ENCODE measurements around the gene PCDHB6. TPM values are rescaled to one million over a fixed set of nuclear protein-coding genes. Genes with fewer than 3 reads are reported as not detected.
"Not testable (repeated sequence)": the region's sequence is repeated elsewhere in the genome, so short reads cannot be mapped to it uniquely, and the experiment has no call there.

Gene PCDHB6
- total and polyA plus RNA-seq, 12 donors: 0.23 to 1.1 (median 0.74) TPM

DNA sequence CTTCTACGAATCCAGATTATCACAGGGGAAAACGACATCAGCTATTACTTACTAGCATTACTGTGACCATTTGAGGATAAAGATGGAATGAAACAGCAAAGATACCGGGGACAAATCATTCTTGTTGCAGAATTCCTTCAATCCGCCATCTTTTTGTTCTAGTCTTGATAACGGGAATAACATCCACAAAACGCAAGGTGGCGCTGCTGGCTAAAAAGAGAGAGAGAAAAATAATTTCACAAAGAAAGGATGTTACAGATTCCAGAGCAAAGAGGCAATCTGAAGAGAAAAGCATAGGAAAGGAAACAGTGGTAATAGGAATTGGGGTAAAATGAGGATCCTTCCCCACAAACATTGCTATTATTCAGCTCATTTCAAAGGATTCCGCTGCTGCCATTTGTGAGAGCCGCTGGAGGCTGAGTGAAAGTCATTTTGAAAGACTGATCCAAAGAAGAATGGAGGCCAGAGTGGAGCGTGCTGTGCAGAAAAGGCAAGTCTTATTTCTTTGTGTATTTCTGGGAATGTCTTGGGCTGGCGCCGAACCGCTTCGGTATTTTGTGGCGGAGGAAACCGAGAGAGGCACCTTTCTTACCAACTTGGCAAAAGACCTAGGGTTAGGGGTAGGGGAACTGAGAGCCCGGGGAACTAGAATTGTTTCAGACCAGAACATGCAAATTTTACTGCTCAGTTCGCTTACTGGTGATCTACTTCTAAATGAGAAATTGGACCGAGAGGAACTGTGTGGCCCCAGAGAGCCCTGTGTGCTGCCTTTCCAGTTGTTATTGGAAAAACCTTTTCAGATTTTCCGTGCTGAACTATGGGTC is 22.7 kb downstream of the PCDHB6 start, which contains the start of gene PCDHB7:
TSS of gene PCDHB7 (plus strand) at position 264 of the 824 bp plus-strand sequence. CDS start at position 456, 192 bp downstream.
- H3K4me1 ChIP-seq (replicated peaks in 1 of 2): no peaks in the 10 kb centered on the region
- no peak within 1 kb of the TSS for H3K27ac ChIP-seq
- DNase-seq: peak in 1 of 7 donors; percentile 7
- peaks cover 0 to 12% (median 5%) of the 10 kb centered on the region in 3 donors for H3K9me3 ChIP-seq (replicated peaks in 1 of 3)
- intact Hi-C loops (cut with DNase I): no loop called here
- H3K36me3 ChIP-seq (replicated peaks in 1 of 2): no peaks in the 10 kb centered on the region
- no peak within 1 kb of the TSS for H3K4me3 ChIP-seq
- 22 to 41% (median 30%) methylated on average over 20 of the region's 20 CpGs for WGBS, 4 donors
- TF ChIP-seq, protein P1, sequence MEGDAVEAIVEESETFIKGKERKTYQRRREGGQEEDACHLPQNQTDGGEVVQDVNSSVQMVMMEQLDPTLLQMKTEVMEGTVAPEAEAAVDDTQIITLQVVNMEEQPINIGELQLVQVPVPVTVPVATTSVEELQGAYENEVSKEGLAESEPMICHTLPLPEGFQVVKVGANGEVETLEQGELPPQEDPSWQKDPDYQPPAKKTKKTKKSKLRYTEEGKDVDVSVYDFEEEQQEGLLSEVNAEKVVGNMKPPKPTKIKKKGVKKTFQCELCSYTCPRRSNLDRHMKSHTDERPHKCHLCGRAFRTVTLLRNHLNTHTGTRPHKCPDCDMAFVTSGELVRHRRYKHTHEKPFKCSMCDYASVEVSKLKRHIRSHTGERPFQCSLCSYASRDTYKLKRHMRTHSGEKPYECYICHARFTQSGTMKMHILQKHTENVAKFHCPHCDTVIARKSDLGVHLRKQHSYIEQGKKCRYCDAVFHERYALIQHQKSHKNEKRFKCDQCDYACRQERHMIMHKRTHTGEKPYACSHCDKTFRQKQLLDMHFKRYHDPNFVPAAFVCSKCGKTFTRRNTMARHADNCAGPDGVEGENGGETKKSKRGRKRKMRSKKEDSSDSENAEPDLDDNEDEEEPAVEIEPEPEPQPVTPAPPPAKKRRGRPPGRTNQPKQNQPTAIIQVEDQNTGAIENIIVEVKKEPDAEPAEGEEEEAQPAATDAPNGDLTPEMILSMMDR (IDR thresholded peaks at IDR 0.05): peak in 4 of 6 experiments; percentile 10 to 37 (median 31)
- TF ChIP-seq POLR2A (IDR thresholded peaks at IDR 0.05): no peak
- H3K27me3 ChIP-seq: peaks cover 9% of the 10 kb centered on the region

DNA sequence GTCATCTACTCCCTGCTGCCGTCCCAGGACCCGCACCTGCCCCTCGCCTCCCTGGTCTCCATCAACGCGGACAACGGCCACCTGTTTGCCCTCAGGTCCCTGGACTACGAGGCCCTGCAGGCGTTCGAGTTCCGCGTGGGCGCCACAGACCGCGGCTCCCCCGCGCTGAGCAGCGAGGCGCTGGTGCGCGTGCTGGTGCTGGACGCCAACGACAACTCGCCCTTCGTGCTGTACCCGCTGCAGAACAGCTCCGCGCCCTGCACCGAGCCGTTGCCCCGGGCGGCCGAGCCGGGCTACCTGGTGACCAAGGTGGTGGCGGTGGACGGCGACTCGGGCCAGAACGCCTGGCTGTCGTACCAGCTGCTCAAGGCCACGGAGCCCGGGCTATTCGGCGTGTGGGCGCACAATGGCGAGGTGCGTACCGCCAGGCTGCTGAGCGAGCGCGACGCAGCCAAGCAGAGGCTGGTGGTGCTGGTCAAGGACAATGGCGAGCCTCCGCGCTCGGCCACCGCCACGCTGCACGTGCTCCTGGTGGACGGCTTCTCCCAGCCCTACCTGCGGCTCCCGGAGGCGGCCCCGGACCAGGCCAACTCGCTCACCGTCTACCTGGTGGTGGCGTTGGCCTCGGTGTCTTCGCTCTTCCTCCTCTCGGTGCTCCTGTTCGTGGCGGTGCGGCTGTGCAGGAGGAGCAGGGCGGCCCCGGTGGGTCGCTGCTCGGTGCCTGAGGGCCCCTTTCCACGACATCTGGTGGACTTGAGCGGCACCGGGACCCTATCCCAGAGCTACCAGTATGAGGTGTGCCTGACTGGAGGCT is 24.6 kb downstream of the PCDHB6 start:
- H3K4me3 ChIP-seq; intact Hi-C loops (cut with DNase I); H3K36me3 ChIP-seq (replicated peaks in 1 of 2); H3K27me3 ChIP-seq; DNase-seq; H3K4me1 ChIP-seq (replicated peaks in 1 of 2); H3K27ac ChIP-seq: not testable (repeated sequence)
- 28 to 46% (median 39%) methylated on average over 35 to 79 of the region's 79 CpGs for WGBS, 4 donors
- peaks cover 0 to 12% (median 5%) of the 10 kb centered on the region in 3 donors for H3K9me3 ChIP-seq (replicated peaks in 1 of 3)

DNA sequence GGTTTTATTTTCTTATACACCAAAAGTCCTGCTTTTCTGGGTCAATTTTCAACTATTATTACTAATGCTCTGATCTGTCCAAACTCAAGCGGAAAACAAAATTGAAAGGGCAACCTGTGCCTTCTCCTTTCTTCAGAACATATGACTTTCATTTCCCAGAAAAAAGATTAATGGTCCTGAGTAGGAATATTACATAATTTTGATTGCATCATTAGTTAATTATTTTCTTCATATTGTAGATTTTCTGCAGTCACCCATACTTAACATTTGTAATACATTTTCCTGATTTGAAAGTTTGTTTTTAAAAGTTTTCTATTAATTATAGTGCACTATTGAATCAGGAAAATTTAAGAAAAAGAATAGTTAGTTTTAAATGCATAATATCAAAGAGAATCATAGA is 26.1 kb downstream of the PCDHB6 start:
- WGBS, 4 donors: 47 to 60% (median 57%) methylated on average over 1 of the region's 1 CpG
- Histone ChIP-seq H3K27me3 (peaks cover 9% of the 10 kb centered on the region), H3K4me1 (replicated peaks in 1 of 2) (no peaks in the 10 kb centered on the region), H3K36me3 (replicated peaks in 1 of 2) (no peaks in the 10 kb centered on the region), H3K9me3 (replicated peaks in 1 of 3) (peaks cover 0 to 12% (median 5%) of the 10 kb centered on the region in 3 donors), H3K27ac (no peak overlapping the region), H3K4me3 (no peak overlapping the region)
- TF ChIP-seq, protein P1 (IDR thresholded peaks at IDR 0.05): no peak
- TF ChIP-seq POLR2A (IDR thresholded peaks at IDR 0.05): no peak
- intact Hi-C loops (cut with DNase I): no loop called here
- DNase-seq: no peak

DNA sequence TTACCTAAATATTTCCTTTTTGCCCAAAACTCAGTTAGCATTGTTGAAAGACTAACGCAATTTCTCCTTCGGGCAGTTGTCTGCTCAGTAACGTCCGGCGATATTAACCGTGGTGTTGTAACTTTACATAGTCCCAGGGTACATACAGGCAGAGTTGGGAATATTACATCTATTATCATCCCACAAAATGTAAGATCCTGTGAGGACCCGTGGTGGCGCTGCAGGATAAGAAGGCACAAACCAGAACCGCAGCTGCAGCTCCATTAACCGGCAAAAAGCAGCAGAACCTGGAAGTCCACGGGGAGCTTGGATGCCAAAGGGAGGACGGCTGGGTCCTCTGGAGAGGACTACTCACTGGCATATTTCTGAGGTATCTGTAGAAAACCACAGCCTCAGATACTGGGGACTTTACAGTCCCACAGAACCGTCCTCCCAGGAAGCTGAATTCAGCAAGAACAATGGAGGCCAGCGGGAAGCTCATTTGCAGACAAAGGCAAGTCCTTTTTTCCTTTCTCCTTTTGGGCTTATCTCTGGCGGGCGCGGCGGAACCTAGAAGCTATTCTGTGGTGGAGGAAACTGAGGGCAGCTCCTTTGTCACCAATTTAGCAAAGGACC is 27.8 kb downstream of the PCDHB6 start, which contains the start of gene PCDHB8:
TSS of gene PCDHB8 (plus strand) at position 214 of the 615 bp plus-strand sequence. CDS start at position 459, 245 bp downstream.
- H3K4me3 ChIP-seq; H3K36me3 ChIP-seq (replicated peaks in 1 of 2); H3K4me1 ChIP-seq (replicated peaks in 1 of 2); H3K27ac ChIP-seq; H3K27me3 ChIP-seq; intact Hi-C loops (cut with DNase I); DNase-seq: not testable (repeated sequence)
- WGBS, 4 donors: 22 to 35% (median 27%) methylated on average over 13 to 18 of the region's 18 CpGs
- peaks cover 0 to 12% (median 5%) of the 10 kb centered on the region in 3 donors for H3K9me3 ChIP-seq (replicated peaks in 1 of 3)

DNA sequence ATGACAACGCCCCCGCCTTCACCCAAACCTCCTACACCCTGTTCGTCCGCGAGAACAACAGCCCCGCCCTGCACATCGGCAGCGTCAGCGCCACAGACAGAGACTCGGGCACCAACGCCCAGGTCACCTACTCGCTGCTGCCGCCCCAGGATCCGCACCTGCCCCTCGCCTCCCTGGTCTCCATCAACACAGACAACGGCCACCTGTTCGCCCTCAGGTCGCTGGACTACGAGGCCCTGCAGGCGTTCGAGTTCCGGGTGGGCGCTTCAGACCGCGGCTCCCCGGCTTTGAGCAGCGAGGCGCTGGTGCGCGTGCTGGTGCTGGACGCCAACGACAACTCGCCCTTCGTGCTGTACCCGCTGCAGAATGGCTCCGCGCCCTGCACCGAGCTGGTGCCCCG is 29.5 kb downstream of the PCDHB6 start:
- intact Hi-C loops (cut with DNase I); DNase-seq; H3K27ac ChIP-seq; H3K27me3 ChIP-seq; H3K4me1 ChIP-seq (replicated peaks in 1 of 2); H3K36me3 ChIP-seq (replicated peaks in 1 of 2); H3K4me3 ChIP-seq: not testable (repeated sequence)
- peaks cover 0 to 12% (median 5%) of the 10 kb centered on the region in 3 donors for H3K9me3 ChIP-seq (replicated peaks in 1 of 3)
- WGBS, 4 donors: 22 to 59% (median 39%) methylated on average over 16 to 35 of the region's 39 CpGs

DNA sequence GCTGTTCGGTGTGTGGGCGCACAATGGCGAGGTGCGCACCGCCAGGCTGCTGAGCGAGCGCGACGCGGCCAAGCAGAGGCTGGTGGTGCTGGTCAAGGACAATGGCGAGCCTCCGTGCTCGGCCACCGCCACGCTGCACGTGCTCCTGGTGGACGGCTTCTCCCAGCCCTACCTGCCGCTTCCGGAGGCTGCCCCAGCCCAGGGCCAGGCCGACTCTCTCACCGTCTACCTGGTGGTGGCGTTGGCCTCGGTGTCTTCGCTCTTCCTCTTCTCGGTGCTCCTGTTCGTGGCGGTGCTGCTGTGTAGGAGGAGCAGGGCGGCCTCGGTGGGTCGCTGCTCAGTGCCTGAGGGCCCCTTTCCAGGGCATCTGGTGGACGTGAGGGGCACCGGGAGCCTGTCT is 30.0 kb downstream of the PCDHB6 start:
- 20 to 62% (median 25%) methylated on average over 13 to 32 of the region's 32 CpGs; no CpG with 5 or more reads in 1 of the 4 donors for WGBS, 4 donors
- H3K36me3 ChIP-seq (replicated peaks in 1 of 2); H3K27me3 ChIP-seq; H3K27ac ChIP-seq; H3K4me1 ChIP-seq (replicated peaks in 1 of 2); H3K4me3 ChIP-seq; DNase-seq; intact Hi-C loops (cut with DNase I): not testable (repeated sequence)
- peaks cover 0 to 12% (median 5%) of the 10 kb centered on the region in 3 donors for H3K9me3 ChIP-seq (replicated peaks in 1 of 3)
